ENCODE data around the gene PPM1N. TPM values are rescaled to one million over a fixed set of nuclear protein-coding genes. Genes with fewer than 3 reads are reported as not detected.

PPM1N gene
- polyA plus RNA-seq, 1 donor (not counting 4 experiments of a cell fraction or from before 2014, with no cell fraction given), result 1.9 TPM

- Histone ChIP-seq H3K9ac (ENCODE audit: control insufficient read depth, extremely low read depth, insufficient read depth, low read length) (no peak overlapping the region), H3K4me3 (ENCODE audit: control insufficient read depth in 2 of 3, extremely low read depth in 1 of 3, insufficient read depth in 2 of 3, low read depth in 1 of 3, low read length in 3 of 3) (no peak overlapping the region), H3K79me2 (ENCODE audit: control insufficient read depth, insufficient read depth, low read length) (no peaks in the 10 kb centered on the region), H3K27me3 (ENCODE audit: control insufficient read depth, extremely low read depth, insufficient read depth, low read length) (no peaks in the 10 kb centered on the region), H3K4me1 (ENCODE audit: control insufficient read depth, extremely low read depth, insufficient read depth, low read length) (peaks cover 7% of the 10 kb centered on the region), H3K9me1 (ENCODE audit: control insufficient read depth, extremely low read depth, insufficient read depth, low read length) (no peaks in the 10 kb centered on the region), H3K4me2 (ENCODE audit: control insufficient read depth, extremely low read depth, insufficient read depth, low read depth, low read length) (no peak overlapping the region), H3K27ac (ENCODE audit: control insufficient read depth, insufficient read depth, low read length) (no peak overlapping the region), H3K36me3 (ENCODE audit: control insufficient read depth in 2 of 2, extremely low read depth in 1 of 2, insufficient read depth in 2 of 2, low read length in 2 of 2) (no peaks in the 10 kb centered on the region), H2AFZ (ENCODE audit: control insufficient read depth, low read length) (no peak overlapping the region), H4K20me1 (ENCODE audit: control insufficient read depth, extremely low read depth, insufficient read depth, low read length) (no peaks in the 10 kb centered on the region), H3K9me3 (ENCODE audit: control insufficient read depth, low read depth, low read length) (no peaks in the 10 kb centered on the region)
- DNase-seq (ENCODE audit: low read depth, low spot score) (no peak), FAIRE-seq (no peak)
- TF ChIP-seq EZH2 (IDR thresholded peaks at IDR 0.05; ENCODE audit: low read length), result no peak
- TF ChIP-seq, protein P1, sequence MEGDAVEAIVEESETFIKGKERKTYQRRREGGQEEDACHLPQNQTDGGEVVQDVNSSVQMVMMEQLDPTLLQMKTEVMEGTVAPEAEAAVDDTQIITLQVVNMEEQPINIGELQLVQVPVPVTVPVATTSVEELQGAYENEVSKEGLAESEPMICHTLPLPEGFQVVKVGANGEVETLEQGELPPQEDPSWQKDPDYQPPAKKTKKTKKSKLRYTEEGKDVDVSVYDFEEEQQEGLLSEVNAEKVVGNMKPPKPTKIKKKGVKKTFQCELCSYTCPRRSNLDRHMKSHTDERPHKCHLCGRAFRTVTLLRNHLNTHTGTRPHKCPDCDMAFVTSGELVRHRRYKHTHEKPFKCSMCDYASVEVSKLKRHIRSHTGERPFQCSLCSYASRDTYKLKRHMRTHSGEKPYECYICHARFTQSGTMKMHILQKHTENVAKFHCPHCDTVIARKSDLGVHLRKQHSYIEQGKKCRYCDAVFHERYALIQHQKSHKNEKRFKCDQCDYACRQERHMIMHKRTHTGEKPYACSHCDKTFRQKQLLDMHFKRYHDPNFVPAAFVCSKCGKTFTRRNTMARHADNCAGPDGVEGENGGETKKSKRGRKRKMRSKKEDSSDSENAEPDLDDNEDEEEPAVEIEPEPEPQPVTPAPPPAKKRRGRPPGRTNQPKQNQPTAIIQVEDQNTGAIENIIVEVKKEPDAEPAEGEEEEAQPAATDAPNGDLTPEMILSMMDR (optimal IDR thresholded peaks at IDR 0.05 in 1 of 3, IDR thresholded peaks at IDR 0.05 in 1 of 3, conservative IDR thresholded peaks at IDR 0.05 in 1 of 3; ENCODE audit: extremely low read depth in 1 of 3, insufficient read depth in 2 of 3, low read length in 3 of 3), result no peak
- dilution Hi-C loops (cut with MboI; ENCODE audit: extremely low pct_ligation_motif_present, low sequenced_read_pairs), result no loop called here
These were observed 37.4 kb upstream of the PPM1N start for GRCh38 chr19:45460807-45461347.

- DNase-seq (ENCODE audit: low read depth, low spot score) (no peak), FAIRE-seq (no peak)
- Histone ChIP-seq H3K4me1 (ENCODE audit: control insufficient read depth, extremely low read depth, insufficient read depth, low read length) (peaks cover 3% of the 10 kb centered on the region), H4K20me1 (ENCODE audit: control insufficient read depth, extremely low read depth, insufficient read depth, low read length) (no peaks in the 10 kb centered on the region), H3K36me3 (ENCODE audit: control insufficient read depth in 2 of 2, extremely low read depth in 1 of 2, insufficient read depth in 2 of 2, low read length in 2 of 2) (no peaks in the 10 kb centered on the region), H3K4me3 (ENCODE audit: control insufficient read depth in 2 of 3, extremely low read depth in 1 of 3, insufficient read depth in 2 of 3, low read depth in 1 of 3, low read length in 3 of 3) (no peak overlapping the region), H2AFZ (ENCODE audit: control insufficient read depth, low read length) (no peak overlapping the region), H3K9me3 (ENCODE audit: control insufficient read depth, low read depth, low read length) (no peaks in the 10 kb centered on the region), H3K9me1 (ENCODE audit: control insufficient read depth, extremely low read depth, insufficient read depth, low read length) (no peaks in the 10 kb centered on the region), H3K9ac (ENCODE audit: control insufficient read depth, extremely low read depth, insufficient read depth, low read length) (no peak overlapping the region), H3K27me3 (ENCODE audit: control insufficient read depth, extremely low read depth, insufficient read depth, low read length) (no peaks in the 10 kb centered on the region), H3K27ac (ENCODE audit: control insufficient read depth, insufficient read depth, low read length) (no peak overlapping the region), H3K79me2 (ENCODE audit: control insufficient read depth, insufficient read depth, low read length) (no peaks in the 10 kb centered on the region), H3K4me2 (ENCODE audit: control insufficient read depth, extremely low read depth, insufficient read depth, low read depth, low read length) (no peak overlapping the region)
- dilution Hi-C loops (cut with MboI; ENCODE audit: extremely low pct_ligation_motif_present, low sequenced_read_pairs), result no loop called here
- TF ChIP-seq, protein P1 (optimal IDR thresholded peaks at IDR 0.05 in 1 of 3, IDR thresholded peaks at IDR 0.05 in 1 of 3, conservative IDR thresholded peaks at IDR 0.05 in 1 of 3; ENCODE audit: extremely low read depth in 1 of 3, insufficient read depth in 2 of 3, low read length in 3 of 3), result no peak
- TF ChIP-seq EZH2 (IDR thresholded peaks at IDR 0.05; ENCODE audit: low read length), result no peak
These were observed 36.1 kb upstream of the PPM1N start for GRCh38 chr19:45462174-45462573.

Data from keratinocyte (primary cell).